ENCODE results near the gene LRRC74A. TPM values are rescaled to one million over a fixed set of nuclear protein-coding genes. Genes with fewer than 3 reads are reported as not detected.

Gene LRRC74A
- total and polyA plus RNA-seq, 2 experiments from 2014 or later: not detected

DNA sequence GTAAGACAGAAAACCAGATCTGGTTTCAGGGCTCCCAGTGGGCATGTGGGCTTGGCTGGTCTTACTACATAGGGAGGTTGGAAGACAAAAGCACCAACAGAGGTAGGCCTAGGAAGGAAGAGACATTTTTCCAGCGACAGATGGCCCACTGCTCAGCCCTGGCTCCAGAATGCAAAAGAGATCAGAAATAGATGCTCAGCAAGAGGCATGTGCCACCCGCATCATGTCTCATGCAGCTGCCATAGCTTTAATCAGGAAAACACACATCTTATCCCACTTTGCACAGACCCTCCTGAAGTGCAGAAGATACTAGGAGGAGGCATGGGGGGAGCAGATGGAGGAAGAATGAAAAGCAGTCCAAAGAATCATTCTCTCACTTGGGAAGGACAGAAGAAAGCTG lies 39.6 kb upstream of the LRRC74A start:
- H2AFZ ChIP-seq: no peak overlapping the region
- H3K36me3 ChIP-seq (ENCODE audit: insufficient read depth): peaks cover 8% of the 10 kb centered on the region
- H3K36me3 Mint-ChIP-seq (ENCODE audit: low read depth): peaks cover 52% of the 10 kb centered on the region

More for the DNA sequence above, 39.6 kb upstream of the LRRC74A start:
- no peak overlapping the region for H3K4me3 ChIP-seq
- Mint-ChIP-seq H3K4me3 (no peak overlapping the region), H3K27me3 (ENCODE audit: insufficient read depth, low read depth, poor library complexity) (peaks cover 2% of the 10 kb centered on the region), H3K4me1 (peaks cover 12% of the 10 kb centered on the region; the same call in 2 of the 3 replicates), H3K27ac (no peak overlapping the region), H3K9me3 (no peaks in the 10 kb centered on the region)
- DNase-seq (ENCODE audit: low spot score): no peak
- no peaks in the 10 kb centered on the region for H3K79me2 ChIP-seq (replicated peaks; ENCODE audit: insufficient read depth)
- no peaks in the 10 kb centered on the region for H3K9me2 ChIP-seq (ENCODE audit: insufficient read depth)
- no peak overlapping the region for H3K4me2 ChIP-seq
- no peak overlapping the region for H3K27ac ChIP-seq (ENCODE audit: low read depth)
- ATAC-seq: no peak
- peaks cover 3% of the 10 kb centered on the region; the same call in 1 of the 2 replicates for H4K20me1 ChIP-seq (replicated peaks; ENCODE audit: insufficient read depth)
- H3F3A ChIP-seq (replicated peaks; ENCODE audit: low read depth): no peaks in the 10 kb centered on the region
- TF ChIP-seq EZH2phosphoT487 (IDR thresholded peaks at IDR 0.05; ENCODE audit: unreplicated experiment) (no peak), ZNF114 (CRISPR knock-in tag; IDR thresholded peaks at IDR 0.05) (no peak), ZNF331 (CRISPR knock-in tag; IDR thresholded peaks at IDR 0.05; ENCODE audit: low read depth) (no peak), JUNB (IDR thresholded peaks at IDR 0.05; ENCODE audit: unreplicated experiment) (no peak), STAT1 (IDR thresholded peaks at IDR 0.05; ENCODE audit: unreplicated experiment) (no peak), POLR2AphosphoS5 (IDR thresholded peaks at IDR 0.05; ENCODE audit: low read depth) (no peak), NANOG (IDR thresholded peaks at IDR 0.05; ENCODE audit: borderline replicate concordance) (no peak), EZH2 (IDR thresholded peaks at IDR 0.05; ENCODE audit: low read depth, unreplicated experiment) (no peak), CREB1 (CRISPR knock-in tag; IDR thresholded peaks at IDR 0.05; ENCODE audit: low read depth) (no peak)
- TF ChIP-seq, protein P1, sequence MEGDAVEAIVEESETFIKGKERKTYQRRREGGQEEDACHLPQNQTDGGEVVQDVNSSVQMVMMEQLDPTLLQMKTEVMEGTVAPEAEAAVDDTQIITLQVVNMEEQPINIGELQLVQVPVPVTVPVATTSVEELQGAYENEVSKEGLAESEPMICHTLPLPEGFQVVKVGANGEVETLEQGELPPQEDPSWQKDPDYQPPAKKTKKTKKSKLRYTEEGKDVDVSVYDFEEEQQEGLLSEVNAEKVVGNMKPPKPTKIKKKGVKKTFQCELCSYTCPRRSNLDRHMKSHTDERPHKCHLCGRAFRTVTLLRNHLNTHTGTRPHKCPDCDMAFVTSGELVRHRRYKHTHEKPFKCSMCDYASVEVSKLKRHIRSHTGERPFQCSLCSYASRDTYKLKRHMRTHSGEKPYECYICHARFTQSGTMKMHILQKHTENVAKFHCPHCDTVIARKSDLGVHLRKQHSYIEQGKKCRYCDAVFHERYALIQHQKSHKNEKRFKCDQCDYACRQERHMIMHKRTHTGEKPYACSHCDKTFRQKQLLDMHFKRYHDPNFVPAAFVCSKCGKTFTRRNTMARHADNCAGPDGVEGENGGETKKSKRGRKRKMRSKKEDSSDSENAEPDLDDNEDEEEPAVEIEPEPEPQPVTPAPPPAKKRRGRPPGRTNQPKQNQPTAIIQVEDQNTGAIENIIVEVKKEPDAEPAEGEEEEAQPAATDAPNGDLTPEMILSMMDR (conservative IDR thresholded peaks at IDR 0.05; ENCODE audit: low read depth in 2 of 2): no peak
- TF ChIP-seq, protein P2, sequence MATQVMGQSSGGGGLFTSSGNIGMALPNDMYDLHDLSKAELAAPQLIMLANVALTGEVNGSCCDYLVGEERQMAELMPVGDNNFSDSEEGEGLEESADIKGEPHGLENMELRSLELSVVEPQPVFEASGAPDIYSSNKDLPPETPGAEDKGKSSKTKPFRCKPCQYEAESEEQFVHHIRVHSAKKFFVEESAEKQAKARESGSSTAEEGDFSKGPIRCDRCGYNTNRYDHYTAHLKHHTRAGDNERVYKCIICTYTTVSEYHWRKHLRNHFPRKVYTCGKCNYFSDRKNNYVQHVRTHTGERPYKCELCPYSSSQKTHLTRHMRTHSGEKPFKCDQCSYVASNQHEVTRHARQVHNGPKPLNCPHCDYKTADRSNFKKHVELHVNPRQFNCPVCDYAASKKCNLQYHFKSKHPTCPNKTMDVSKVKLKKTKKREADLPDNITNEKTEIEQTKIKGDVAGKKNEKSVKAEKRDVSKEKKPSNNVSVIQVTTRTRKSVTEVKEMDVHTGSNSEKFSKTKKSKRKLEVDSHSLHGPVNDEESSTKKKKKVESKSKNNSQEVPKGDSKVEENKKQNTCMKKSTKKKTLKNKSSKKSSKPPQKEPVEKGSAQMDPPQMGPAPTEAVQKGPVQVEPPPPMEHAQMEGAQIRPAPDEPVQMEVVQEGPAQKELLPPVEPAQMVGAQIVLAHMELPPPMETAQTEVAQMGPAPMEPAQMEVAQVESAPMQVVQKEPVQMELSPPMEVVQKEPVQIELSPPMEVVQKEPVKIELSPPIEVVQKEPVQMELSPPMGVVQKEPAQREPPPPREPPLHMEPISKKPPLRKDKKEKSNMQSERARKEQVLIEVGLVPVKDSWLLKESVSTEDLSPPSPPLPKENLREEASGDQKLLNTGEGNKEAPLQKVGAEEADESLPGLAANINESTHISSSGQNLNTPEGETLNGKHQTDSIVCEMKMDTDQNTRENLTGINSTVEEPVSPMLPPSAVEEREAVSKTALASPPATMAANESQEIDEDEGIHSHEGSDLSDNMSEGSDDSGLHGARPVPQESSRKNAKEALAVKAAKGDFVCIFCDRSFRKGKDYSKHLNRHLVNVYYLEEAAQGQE (IDR thresholded peaks at IDR 0.05; ENCODE audit: unreplicated experiment): no peak
- TF ChIP-seq, protein P3, sequence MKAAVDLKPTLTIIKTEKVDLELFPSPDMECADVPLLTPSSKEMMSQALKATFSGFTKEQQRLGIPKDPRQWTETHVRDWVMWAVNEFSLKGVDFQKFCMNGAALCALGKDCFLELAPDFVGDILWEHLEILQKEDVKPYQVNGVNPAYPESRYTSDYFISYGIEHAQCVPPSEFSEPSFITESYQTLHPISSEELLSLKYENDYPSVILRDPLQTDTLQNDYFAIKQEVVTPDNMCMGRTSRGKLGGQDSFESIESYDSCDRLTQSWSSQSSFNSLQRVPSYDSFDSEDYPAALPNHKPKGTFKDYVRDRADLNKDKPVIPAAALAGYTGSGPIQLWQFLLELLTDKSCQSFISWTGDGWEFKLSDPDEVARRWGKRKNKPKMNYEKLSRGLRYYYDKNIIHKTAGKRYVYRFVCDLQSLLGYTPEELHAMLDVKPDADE (IDR thresholded peaks at IDR 0.05): no peak
- TF ChIP-seq, protein P4, sequence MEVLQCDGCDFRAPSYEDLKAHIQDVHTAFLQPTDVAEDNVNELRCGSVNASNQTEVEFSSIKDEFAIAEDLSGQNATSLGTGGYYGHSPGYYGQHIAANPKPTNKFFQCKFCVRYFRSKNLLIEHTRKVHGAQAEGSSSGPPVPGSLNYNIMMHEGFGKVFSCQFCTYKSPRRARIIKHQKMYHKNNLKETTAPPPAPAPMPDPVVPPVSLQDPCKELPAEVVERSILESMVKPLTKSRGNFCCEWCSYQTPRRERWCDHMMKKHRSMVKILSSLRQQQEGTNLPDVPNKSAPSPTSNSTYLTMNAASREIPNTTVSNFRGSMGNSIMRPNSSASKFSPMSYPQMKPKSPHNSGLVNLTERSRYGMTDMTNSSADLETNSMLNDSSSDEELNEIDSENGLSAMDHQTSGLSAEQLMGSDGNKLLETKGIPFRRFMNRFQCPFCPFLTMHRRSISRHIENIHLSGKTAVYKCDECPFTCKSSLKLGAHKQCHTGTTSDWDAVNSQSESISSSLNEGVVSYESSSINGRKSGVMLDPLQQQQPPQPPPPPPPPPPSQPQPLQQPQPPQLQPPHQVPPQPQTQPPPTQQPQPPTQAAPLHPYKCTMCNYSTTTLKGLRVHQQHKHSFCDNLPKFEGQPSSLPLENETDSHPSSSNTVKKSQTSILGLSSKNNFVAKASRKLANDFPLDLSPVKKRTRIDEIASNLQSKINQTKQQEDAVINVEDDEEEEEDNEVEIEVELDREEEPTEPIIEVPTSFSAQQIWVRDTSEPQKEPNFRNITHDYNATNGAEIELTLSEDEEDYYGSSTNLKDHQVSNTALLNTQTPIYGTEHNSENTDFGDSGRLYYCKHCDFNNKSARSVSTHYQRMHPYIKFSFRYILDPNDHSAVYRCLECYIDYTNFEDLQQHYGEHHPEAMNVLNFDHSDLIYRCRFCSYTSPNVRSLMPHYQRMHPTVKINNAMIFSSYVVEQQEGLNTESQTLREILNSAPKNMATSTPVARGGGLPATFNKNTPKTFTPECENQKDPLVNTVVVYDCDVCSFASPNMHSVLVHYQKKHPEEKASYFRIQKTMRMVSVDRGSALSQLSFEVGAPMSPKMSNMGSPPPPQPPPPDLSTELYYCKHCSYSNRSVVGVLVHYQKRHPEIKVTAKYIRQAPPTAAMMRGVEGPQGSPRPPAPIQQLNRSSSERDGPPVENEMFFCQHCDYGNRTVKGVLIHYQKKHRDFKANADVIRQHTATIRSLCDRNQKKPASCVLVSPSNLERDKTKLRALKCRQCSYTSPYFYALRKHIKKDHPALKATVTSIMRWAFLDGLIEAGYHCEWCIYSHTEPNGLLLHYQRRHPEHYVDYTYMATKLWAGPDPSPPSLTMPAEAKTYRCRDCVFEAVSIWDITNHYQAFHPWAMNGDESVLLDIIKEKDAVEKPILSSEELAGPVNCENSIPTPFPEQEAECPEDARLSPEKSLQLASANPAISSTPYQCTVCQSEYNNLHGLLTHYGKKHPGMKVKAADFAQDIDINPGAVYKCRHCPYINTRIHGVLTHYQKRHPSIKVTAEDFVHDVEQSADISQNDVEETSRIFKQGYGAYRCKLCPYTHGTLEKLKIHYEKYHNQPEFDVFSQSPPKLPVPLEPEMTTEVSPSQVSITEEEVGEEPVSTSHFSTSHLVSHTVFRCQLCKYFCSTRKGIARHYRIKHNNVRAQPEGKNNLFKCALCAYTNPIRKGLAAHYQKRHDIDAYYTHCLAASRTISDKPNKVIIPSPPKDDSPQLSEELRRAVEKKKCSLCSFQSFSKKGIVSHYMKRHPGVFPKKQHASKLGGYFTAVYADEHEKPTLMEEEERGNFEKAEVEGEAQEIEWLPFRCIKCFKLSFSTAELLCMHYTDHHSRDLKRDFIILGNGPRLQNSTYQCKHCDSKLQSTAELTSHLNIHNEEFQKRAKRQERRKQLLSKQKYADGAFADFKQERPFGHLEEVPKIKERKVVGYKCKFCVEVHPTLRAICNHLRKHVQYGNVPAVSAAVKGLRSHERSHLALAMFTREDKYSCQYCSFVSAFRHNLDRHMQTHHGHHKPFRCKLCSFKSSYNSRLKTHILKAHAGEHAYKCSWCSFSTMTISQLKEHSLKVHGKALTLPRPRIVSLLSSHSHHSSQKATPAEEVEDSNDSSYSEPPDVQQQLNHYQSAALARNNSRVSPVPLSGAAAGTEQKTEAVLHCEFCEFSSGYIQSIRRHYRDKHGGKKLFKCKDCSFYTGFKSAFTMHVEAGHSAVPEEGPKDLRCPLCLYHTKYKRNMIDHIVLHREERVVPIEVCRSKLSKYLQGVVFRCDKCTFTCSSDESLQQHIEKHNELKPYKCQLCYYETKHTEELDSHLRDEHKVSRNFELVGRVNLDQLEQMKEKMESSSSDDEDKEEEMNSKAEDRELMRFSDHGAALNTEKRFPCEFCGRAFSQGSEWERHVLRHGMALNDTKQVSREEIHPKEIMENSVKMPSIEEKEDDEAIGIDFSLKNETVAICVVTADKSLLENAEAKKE (CRISPR knock-in tag; IDR thresholded peaks at IDR 0.05): no peak
- no peaks in the 10 kb centered on the region for H3K27me3 ChIP-seq (ENCODE audit: insufficient read depth)
- H3K4me1 ChIP-seq (ENCODE audit: insufficient read depth): no peaks in the 10 kb centered on the region
